ENCODE data around the gene PRR12. TPM values are rescaled to one million over a fixed set of nuclear protein-coding genes. Genes with fewer than 3 reads are reported as not detected.

The PRR12 gene
- total and polyA plus RNA-seq, 2 donors (not counting 1 experiment from before 2014, with no cell fraction given): 8.4 to 70.7 TPM

DNA sequence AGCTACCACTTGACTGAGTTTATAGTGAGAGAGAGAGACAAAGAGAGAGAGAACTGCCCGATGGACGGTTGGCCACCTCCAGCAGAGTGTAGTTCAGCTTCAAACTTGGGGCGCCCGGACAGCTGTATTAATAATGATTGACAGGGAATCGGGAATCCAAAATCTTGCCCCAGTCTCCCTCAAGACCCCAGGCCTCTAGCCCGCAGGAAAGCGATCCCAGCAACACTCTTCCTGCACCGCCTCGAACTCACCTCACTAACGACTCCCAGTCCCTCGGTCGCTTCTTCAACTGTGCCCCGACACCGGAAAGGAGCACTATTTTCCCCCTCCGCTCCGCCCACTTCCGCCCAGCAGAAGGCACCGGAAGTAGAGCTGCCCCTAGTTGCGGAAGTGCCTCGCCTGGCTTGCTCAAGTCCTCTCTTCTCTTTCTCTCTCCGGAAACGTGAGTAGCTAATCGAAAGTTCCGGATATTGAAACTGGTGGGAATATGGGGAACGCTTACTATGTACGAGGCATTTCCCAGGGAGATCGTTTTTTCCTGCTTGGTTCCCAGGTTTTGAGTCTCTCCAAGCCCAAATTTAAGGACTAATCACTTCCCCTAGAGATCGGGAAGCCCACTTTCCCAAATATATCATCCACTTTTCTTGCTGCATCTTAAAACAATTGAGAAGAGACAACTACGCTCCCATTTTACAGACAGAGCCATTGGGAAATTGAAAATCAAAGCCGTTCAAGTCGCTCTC is 10.5 kb upstream of the PRR12 start, which contains the start of gene NOSIP:
Gene NOSIP, minus strand, starts transcription at position 293 of the 743 bp plus-strand sequence. CDS start 19,865 bp downstream, outside the sequence.
- H3K27me3 ChIP-seq (replicated peaks in 1 of 4; ENCODE audit: control extremely low read depth in 1 of 4, control insufficient read depth in 3 of 4, insufficient read depth in 4 of 4, low read length in 3 of 4): no peaks in the 10 kb centered on the region
- peak within 1 kb of the TSS; percentile 61 to 92 (median 87) for H3K4me3 ChIP-seq (ENCODE audit: control extremely low read depth in 1 of 5, extremely low read depth in 1 of 5, insufficient read depth in 1 of 5, low read depth in 2 of 5, low read length in 4 of 5)
- intact Hi-C loops (cut with micrococcal nuclease): loop anchor here (1.0 to 10.0 kb wide), 3 partner anchors 10 to 444 kb away; partner anchors contain the start of genes RRAS, VRK3 and ZNF473
- ChIA-PET CTCF (interaction anchor here (0.6 to 2.8 kb wide), 15 partner anchors 8 to 466 kb away, joined by 3 to 28 read pairs (median 3); partner anchors contain the start of genes ALDH16A1, FLT3LG, PRMT1 and PRR12), POLR2A (interaction anchor here (0.8 to 2.4 kb wide), 12 partner anchors 10 to 128 kb away, joined by 3 to 26 read pairs (median 7); partner anchors contain the start of genes ALDH16A1, BCL2L12, IRF3 and PIH1D1)
- H3K4me3 Mint-ChIP-seq: peak within 1 kb of the TSS; percentile 89
- peaks cover 29% of the 10 kb centered on the region for H3K4me1 Mint-ChIP-seq
- peaks cover 49% of the 10 kb centered on the region for H3K79me2 ChIP-seq (ENCODE audit: control insufficient read depth, insufficient read depth, low read length)
- TF ChIP-seq EZH2 (IDR thresholded peaks at IDR 0.05; ENCODE audit: borderline replicate concordance, insufficient read depth, low read depth, low read length, poor library complexity, severe bottlenecking): no peak
- TF ChIP-seq, protein P1, sequence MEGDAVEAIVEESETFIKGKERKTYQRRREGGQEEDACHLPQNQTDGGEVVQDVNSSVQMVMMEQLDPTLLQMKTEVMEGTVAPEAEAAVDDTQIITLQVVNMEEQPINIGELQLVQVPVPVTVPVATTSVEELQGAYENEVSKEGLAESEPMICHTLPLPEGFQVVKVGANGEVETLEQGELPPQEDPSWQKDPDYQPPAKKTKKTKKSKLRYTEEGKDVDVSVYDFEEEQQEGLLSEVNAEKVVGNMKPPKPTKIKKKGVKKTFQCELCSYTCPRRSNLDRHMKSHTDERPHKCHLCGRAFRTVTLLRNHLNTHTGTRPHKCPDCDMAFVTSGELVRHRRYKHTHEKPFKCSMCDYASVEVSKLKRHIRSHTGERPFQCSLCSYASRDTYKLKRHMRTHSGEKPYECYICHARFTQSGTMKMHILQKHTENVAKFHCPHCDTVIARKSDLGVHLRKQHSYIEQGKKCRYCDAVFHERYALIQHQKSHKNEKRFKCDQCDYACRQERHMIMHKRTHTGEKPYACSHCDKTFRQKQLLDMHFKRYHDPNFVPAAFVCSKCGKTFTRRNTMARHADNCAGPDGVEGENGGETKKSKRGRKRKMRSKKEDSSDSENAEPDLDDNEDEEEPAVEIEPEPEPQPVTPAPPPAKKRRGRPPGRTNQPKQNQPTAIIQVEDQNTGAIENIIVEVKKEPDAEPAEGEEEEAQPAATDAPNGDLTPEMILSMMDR (IDR thresholded peaks at IDR 0.05): no peak
- peak within 1 kb of the TSS; percentile 5 to 74 for H3K27ac ChIP-seq (ENCODE audit: low read length in 2 of 2)
- peaks cover 0 to 6% of the 10 kb centered on the region in 2 experiments for H3K36me3 ChIP-seq (replicated peaks in 1 of 2; ENCODE audit: control extremely low read depth in 1 of 2, control insufficient read depth in 1 of 2, extremely low read depth in 1 of 2, insufficient read depth in 2 of 2, low read length in 1 of 2)
- peak within 1 kb of the TSS; percentile 86 for H3K9ac ChIP-seq (ENCODE audit: low read length)
- H3K9me3 ChIP-seq (ENCODE audit: control extremely low read depth in 1 of 3, control insufficient read depth in 2 of 3, insufficient read depth in 1 of 3, low read length in 2 of 3): peaks cover 0 to 2% (median 0%) of the 10 kb centered on the region in 3 donors
- H3K27me3 Mint-ChIP-seq: no peaks in the 10 kb centered on the region
- ATAC-seq (ENCODE audit: low read depth): peak; percentile 95
- H3K9me3 Mint-ChIP-seq (ENCODE audit: insufficient read depth): no peaks in the 10 kb centered on the region
- 3% methylated on average over 19 of the region's 31 CpGs for WGBS (ENCODE audit: insufficient coverage)
- peaks cover 16 to 23% of the 10 kb centered on the region in 2 donors for H3K4me1 ChIP-seq (ENCODE audit: control insufficient read depth in 2 of 2, insufficient read depth in 2 of 2, low read length in 2 of 2)
- peak within 1 kb of the TSS; percentile 88 for H3K27ac Mint-ChIP-seq
- peak within 1 kb of the TSS; percentile 81 for H2AFZ ChIP-seq (ENCODE audit: insufficient read depth, low read depth, low read length, poor library complexity, severe bottlenecking)
- DNase-seq: peak; percentile 97
- H3K4me2 ChIP-seq (replicated peaks; ENCODE audit: low read depth, low read length, poor library complexity, severe bottlenecking): peak within 1 kb of the TSS; percentile 95
- H4K20me1 ChIP-seq (ENCODE audit: control insufficient read depth, insufficient read depth, low read length, poor library complexity, severe bottlenecking): no peaks in the 10 kb centered on the region
